MM.1S (cell line): Measurements from ENCODE around the gene NFKBIE.

Experiments used
- CTCF ChIP-seq: fragments of 300-600 bp; sonication (generic); IDR thresholded peaks from 2 replicates; pipeline ENCODE4 v1.5.1; 2016; ENCODE audit warnings: antibody characterized with exemption, low read length, mixed read lengths
- EZH2phosphoT487 ChIP-seq: fragments of 300-600 bp; sonication (generic); IDR thresholded peaks from 2 replicates; pipeline ENCODE4 v1.6.1; 2018; ENCODE audit warnings: antibody characterized with exemption, low read length

GRCh38 chr6:44253307-44254101 lies 11.8 kb downstream of the NFKBIE start:
- TF ChIP-seq CTCF: peak; percentile 49
- no peak for TF ChIP-seq EZH2phosphoT487
